GM18858 (cell line): ENCODE results near the gene ARID5A.
"Not testable (repeated sequence)": the region's sequence is repeated elsewhere in the genome, so short reads cannot be mapped to it uniquely, and the experiment has no call there.

Source experiments
- ATAC-seq: cut with Tn5 transposase; IDR thresholded peaks from one replicate; pipeline ENCODE4 v1.9.1; 2021; ENCODE audit not compliant: unreplicated experiment

The ARID5A gene, protein sequence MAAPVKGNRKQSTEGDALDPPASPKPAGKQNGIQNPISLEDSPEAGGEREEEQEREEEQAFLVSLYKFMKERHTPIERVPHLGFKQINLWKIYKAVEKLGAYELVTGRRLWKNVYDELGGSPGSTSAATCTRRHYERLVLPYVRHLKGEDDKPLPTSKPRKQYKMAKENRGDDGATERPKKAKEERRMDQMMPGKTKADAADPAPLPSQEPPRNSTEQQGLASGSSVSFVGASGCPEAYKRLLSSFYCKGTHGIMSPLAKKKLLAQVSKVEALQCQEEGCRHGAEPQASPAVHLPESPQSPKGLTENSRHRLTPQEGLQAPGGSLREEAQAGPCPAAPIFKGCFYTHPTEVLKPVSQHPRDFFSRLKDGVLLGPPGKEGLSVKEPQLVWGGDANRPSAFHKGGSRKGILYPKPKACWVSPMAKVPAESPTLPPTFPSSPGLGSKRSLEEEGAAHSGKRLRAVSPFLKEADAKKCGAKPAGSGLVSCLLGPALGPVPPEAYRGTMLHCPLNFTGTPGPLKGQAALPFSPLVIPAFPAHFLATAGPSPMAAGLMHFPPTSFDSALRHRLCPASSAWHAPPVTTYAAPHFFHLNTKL

DNA sequence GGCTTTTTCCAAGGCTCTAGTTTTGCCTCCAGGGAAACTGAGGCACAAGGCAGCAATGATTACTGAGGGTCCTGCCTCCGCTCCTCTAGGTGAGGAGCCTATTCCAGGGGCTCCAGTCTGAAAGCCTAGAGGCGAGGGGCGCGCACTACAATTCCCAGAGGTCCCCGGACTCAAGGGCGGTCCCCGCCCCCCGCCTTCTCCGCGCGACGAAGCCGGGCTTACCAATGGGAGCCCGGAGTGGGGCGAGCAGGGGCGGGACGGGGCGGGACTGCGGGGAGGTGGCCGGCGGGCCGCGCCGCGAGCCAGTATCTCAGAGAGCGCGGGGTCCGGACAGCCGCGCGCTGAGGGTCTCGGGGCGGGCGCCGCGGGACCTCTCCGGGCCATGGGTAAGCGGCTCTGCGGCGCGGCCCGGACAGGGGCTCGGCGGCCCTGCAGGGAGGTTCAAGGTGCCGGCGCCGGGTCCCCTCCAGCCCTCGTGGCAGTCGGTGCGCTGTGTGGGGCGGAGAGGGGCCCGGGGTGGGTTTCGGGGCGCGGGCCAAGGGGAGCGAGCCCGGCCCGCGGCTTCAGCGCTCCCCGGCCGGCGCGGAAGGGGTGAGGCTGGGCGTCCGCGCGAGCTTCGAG lies at the start of gene ARID5A:
Gene ARID5A (plus strand): TSS at position 308 of the 621 bp plus-strand sequence. CDS start 75 bp downstream, at position 383.
- ATAC-seq: peak; percentile 31

DNA sequence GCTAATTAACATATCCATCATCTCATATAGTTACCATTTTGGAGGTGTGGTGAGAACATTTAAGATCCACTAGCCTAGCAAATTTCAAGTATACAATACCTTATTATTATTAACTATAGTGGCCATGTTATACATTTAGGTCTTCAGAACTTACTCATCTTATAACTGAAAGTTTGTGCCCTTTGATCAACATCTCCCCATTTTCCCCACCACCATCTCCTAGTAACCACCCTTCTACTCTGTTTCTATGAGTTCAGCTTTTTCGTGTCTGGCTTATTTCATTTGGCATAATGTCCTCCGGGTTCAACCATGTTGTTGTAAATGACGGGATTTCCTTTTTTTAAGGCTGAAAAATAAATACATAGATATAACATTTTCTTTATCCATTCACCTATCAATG lies 47.3 kb upstream of the ARID5A start:
- ATAC-seq: no peak

DNA sequence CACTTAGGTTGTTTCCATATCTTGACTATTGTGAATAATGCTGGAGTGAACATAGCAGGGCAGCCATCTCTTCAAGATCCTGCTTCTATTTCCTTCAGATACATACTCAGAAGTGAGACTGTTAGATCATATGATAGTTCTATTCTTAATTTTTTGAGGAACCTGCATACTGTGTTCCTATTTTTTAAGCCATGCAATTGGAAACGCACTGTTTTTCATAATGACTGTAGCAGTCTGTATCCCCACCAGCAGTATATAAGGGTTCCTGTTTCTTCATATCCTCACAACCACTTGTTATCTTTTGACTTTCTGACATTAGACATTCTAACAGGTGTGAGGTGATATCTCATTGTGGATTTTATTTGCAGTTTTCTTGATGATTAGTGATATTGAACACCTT lies 46.9 kb upstream of the ARID5A start:
- no peak for ATAC-seq

DNA sequence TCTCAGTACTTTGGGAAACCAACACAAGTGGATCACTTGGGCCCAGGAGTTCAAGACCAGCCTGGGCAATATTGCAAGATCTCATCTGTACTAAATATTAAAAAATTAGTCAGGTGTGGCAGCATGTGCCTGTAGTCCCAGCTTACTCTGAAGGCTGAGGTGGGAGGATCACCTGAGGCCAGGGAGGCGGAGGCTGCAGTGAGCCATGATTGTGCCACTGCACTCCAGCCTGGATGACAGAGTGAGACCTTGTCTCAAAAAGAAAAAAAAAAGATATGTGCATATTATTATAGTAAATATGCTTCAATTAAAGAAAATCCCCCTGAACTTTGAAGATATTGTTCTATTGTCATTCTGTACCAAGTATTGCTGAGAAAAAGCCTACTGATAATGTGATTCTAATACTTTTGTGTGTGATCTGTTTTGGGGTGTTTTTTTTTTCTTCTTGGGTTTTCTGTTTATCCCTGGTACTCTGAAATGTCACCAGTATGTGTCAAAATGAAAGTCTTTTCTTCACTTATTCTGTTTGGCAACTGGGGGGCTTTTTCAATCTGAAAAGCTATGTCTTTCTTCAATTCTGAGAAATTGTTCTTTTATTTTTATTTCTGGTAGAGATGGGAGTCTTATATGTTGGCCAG lies 44.6 kb upstream of the ARID5A start:
- ATAC-seq: no peak

DNA sequence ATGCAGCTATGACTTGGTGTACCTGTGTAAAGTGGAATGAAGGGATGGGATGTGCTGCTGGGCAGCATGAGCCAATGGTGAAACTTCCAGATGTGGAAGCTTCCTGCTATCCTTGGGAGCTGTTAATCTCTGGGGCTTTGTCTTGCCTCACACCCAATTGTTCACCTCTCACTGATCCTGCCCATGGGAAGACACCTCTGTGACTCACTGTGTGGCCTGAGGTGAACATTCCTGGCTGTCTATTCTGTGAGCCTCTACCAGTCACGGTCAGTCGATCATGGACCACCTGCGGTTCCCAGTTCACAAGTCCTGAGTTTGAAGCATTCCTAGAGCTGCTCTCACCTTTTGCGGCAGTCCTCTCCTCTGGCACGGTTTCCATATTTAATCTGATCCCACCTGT lies 43.5 kb upstream of the ARID5A start:
- no peak for ATAC-seq

DNA sequence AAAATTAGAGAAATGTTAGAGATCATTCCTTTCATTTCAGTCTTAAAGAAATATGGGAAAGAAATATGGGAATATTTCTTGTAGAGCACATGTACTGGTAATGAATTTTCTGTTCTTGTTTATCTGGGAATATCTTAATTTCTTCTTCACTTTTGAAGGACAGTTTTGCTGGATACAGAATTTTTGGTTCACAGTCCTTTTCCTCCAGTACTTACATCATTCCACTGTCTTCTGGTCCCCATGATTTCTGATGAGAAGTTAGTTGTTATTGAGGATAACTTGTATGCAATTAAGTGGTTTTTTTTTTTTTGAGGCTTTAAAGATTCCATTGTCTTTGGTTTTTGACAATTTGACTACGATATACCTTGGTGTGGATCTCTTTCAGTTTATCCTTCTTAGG lies 42.4 kb upstream of the ARID5A start:
- ATAC-seq: no peak

DNA sequence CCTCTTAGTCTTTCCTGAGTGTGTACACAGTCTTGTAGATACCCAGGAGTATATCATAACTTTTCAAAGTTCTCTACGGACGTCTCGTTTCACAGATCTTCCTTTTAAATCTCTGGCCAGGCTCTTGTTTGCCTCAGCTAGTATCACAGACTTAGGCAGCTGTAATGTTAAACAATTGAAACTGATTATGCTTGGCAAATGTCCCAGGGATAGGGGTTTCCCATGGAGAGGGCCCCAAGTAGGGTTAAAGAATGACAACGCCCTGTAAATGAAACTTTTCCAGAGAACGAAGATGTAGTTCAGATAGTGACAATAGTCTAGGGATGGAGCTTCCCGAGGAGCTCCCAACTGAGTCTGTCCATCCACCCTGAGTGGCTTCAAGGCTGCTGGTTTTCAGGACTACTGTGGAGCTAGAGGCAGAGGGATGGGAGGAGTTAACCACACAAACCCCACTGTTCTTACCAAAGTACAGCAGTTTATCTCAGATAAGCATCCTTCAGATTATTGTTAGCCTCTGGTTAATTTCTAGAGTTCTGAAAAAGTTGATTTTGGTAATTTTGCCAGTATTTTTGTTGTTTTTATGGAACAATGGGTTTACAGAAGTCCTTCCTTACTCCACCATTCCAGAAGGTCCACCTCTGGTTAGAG lies 40.4 kb upstream of the ARID5A start:
- ATAC-seq: no peak

DNA sequence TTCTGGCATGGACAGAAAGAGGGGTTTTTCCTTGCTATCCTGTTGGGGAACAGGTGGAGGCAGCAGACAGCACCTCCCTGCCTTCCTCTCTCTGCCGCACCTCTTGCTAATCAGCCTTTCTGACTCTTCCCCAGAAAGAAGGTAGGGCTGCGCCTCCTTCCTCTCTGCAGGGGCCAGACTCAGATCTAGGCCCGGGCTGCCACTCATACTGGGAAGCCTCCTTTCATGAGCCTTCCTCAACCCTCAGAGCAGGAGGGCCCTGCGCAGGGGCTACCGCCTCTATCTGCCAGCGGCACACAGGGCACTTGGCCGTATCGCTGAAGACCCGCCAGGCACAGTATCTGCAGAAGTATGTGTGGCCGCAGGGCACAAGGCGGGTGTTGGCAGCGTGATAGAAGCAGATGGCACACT lies 38.5 kb upstream of the ARID5A start:
- ATAC-seq: no peak

DNA sequence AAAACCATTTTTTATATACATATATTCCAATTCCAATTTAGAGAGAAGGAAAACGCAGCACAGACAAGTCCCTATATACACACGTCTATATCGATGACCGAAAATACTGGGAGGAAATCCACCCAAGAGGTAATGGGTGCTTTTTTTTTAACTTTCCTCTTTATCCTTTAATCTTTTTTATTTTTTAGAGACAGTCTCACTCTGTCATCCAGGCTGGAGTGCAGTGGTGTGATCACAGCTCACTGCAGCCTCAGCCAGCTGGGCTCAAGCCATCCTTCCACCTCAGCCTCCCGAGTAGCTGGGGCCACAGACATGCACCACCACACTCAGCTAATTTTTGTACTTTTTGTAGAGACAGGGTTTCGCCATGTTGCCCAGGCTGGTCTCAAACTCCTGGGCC lies 37.9 kb upstream of the ARID5A start:
- ATAC-seq: not testable (repeated sequence)

DNA sequence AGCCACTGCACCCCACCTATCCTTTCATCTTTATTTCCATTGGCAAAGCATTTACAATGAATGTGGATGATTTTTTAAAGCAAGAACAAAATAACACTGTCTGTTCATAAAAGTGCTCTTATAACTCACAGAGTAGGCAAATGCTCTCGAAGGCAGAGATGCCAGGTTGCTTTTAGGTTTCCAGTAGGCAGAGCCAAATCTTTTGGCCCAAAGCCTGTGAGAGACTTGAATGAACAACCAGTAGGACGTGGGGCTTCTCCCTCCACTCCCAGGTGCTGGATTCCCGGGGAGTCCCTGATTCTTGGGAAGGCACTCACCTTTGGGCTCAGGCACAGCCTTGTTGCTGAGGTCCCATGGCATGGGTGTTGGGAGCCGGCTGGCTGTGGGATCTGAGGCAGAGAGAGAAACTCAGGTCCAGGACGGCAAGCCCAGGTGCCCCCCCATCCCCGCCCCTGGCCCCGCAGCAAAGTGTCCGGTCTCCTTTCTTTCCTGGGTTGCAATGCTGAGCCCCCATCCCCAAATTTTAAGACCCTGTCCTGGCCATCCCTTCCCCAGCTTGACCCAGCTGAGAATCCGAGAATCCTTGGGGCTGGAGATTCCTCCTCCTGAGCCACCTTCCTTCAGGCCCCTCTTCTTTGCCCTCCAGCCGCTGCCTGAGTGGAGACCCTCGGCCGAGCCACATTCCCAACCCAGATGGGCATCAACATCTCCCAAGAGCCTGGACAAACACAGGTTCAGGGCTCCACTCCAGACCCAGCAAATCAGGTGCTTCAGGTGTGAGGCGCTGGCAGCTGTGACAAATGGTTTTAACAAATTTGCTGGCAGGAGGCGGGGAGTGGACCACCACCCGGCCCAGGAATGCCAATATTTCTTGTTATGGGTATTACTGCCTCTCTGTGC lies 37.2 kb upstream of the ARID5A start:
- ATAC-seq: no peak

DNA sequence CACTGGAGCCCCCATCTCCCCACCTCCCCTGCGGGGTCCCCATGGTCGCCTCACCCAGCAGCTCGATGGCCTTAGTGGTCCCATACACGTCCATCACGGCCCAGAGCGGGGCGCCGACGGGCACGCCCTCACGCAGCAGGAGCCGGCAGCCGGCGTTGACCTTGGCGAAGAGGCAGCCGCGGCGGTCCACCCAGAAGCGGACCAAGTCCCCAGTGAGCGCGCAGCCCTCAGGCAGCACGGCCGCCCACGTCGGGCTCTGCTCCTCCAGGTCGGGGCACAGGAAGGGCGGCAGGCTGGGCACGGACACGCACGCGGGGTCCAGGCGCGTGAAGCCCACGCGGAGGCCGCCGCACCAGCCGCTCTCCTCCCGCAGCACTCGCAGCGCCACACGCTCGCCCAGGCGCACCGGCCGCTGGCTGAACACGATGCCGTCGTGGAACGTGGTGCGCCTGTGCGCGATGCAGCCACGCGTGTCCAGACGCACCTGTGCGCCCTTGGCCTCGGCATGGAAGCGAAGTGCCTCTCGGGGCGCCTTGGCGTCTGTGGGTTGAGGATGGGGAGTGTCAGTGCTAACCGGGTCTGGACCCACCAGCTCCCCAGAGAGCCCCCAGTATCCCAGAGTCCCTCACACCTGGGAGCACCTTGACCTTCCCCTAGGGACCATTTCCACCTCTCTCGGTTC lies 36.0 kb upstream of the ARID5A start:
- no peak for ATAC-seq

DNA sequence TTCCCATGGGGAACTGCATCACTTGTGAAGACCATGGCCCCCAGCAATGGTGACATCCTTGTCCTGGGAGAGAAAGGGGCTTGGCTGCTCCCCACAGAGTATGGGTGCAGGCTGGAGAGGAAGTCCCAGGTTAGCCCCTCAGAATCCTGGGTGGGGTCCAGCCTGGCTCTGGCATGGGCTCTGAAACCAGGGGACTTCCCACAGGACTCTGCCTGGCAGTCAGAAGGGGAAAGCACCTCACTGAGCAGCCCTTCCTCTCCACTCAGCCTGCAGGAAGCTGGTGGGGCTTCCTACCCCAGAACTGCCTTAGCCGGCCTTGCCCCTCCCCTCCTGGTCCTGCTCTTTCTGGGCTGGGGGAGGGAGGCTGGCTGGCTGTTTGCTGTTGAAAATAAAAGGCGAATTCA lies 35.1 kb upstream of the ARID5A start:
- ATAC-seq: no peak

DNA sequence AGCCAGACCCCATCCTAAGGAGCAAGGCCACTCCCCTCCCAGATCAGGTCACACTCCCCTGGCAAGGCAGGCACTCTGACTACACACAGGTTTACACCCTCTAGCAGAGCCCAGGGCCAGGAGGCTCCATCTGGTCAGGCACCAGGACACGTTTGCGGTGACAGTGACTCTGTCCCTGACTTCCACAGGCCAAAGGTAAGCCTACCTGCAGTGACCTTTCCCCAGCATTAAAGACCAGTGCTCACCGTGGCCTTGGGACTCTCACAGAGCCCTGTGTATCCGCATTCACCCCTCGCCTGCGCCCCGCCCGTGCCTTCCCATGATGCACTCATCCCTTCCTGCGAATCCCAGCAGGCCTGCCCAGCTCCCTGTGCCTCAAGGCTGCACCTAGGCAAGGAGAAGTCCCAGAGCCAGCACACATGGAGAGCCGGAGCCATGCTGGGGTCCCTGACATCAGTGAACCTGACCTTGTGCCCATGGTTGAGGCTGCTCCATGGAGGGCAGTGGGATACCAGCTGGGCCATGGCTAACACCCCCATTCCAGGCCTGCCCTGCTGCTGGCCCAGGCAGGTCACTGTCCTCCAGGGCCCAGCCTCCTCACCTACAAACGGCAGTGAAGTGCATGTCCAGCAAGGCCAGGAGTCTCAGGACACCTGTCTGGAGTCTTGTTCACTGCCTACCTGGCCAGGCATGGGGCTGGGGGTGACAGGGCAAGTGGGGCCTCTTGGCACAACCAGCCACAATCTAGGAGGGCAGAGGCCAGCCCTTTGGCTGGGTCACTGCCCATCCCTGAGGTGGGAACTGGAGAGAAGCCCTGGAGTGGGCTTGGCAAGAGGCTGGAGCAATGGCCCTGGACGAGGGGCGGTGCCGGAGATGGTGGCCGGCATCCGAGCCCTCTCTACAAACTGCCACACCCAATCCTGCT lies 34.4 kb upstream of the ARID5A start:
- ATAC-seq: no peak

DNA sequence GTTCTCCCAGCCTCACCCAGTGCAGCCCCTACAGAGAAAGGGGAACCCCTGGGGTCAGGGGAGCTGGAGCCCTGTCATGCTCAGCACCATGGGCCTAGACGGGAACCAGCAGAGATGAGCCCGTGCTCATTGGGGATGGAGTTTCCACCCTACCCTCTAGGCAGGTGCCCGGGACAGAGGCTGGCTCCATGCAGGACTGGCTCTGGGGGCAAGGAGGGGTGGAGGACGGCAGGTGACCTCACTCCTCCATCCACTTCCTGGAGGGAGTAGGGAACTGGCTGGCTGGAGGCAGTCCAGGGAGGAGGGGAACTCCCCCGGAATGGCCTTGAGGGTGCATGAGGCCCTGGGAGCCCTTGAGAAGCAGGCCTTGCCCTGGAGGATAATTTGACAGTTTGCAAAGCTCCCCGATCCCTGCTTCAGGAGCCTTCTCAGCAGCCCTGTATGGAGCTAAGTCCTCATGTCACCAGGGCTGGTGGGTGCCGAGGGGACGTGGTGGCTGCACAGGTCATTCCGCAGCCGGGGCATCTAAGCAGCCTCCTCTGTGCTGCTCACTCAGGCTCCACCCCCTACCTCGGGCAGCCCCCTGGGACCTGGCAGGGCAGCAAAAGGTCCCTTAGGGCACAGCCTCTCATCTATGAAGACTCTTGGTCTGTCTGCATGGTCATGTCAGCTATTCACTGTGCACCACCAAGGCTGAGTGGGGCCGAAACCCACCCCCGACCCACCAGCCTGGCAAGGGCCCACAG lies 33.5 kb upstream of the ARID5A start:
- ATAC-seq: no peak

DNA sequence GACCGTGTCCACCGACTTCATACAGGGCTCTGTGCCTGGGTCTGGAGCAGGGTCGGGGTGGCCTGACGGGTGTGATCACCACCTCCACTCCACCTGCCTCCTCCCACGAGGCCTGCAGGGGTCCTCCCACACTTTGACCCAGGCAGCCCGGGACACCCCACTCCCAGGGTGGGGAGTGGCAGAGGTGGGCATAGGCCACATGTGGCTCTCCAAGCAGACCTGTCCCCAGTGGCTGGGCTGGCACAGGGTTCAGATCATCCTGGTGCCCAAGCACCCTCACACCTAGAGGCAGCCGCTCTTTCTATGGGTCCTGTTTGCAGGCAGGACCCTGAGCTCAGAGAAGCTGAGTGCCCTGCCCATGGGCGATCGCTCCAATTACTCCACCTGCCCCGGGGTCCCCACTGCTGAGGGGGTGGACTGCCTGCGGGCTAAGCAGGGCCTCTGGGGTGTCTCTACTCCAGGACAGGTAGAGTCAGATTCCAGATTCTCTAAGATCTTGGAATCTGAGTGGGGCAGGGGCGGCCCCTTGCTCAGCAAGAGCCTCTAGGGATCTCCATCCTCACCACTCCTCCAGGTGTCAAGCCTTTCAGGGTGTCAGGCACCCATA lies 32.8 kb upstream of the ARID5A start:
- ATAC-seq: no peak

DNA sequence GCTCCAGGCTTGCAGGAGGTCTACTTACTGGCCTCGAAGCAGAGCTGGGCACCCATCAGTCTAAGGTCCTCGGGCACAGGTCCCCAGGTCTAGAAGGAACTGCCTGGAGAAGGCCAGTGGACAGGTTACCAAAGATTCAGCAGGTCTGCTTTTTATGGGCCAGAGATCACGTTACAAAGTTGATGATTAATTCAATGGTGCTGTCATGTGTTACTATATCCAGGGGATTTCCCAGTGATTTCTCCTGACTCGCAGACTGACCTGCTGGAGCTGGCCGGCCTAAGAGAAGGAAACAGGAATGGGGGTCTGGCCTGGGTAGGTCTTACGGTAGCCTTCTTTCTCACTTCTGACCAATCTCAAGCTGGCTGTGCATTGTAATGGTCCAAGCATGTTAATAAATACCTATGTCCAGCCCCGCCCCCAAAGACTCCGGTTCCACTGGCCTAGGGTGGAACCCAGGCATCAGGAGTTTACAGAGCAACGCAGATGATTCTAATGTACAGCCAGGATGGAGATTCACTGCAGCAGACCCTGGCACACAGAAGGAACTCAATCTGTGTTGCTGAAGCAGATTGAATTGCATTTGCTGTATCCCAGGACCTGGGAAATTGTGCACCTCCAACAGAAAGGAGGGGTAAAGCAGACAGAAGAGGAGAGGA lies 31.2 kb upstream of the ARID5A start, which contains the start of gene NEURL3:
Gene NEURL3 (minus strand): TSS at position 127 of the 659 bp plus-strand sequence. CDS start 71 bp downstream, at position 56.
- no peak for ATAC-seq
